H1 (cell line): ENCODE measurements around the gene AMBN.

Experiments
- ATF3 ChIP-seq: IDR thresholded peaks from 2 replicates; pipeline ENCODE4 v1.6.1; 2011; ENCODE audit warnings: low read depth, mild to moderate bottlenecking, low read length; ENCODE audit not compliant: insufficient read depth
- CTCF ChIP-seq, 3 experiments: IDR thresholded peaks; 1 replicate in 2 of 3; 2 replicates in 1 of 3; pipeline versions ENCODE4 v1.5.1 to v1.6.1; 2011; ENCODE audit warnings: low read length in 3 of 3, mild to moderate bottlenecking in 3 of 3, inconsistent platforms in 2 of 3, low read depth in 1 of 3, moderate library complexity in 1 of 3; ENCODE audit not compliant: insufficient read depth in 1 of 3; ENCODE audit errors: control extremely low read depth in 1 of 3
- HDAC6 ChIP-seq: IDR thresholded peaks from one replicate; pipeline ENCODE4 v1.7.1; 2012; ENCODE audit warnings: low read depth, mild to moderate bottlenecking, inconsistent platforms, low read length, moderate library complexity
- RNF2 ChIP-seq: fragments of 200-900, 300-1000 bp; sonication (generic); IDR thresholded peaks from 2 replicates; pipeline ENCODE4 v1.7.1; 2016; ENCODE audit warnings: borderline replicate concordance, low read depth, mild to moderate bottlenecking, antibody characterized with exemption, low read length; ENCODE audit not compliant: poor library complexity, severe bottlenecking; ENCODE audit errors: missing control alignments
- SP1 ChIP-seq: IDR thresholded peaks from 2 replicates; pipeline ENCODE4 v1.6.1; 2011; ENCODE audit warnings: low read depth, low read length

GRCh38 chr4:70577220-70577927, 14.7 kb upstream of the AMBN start:
- no peak for TF ChIP-seq ATF3
- TF ChIP-seq RNF2 = no peak
- no peak for TF ChIP-seq SP1
- TF ChIP-seq HDAC6 = no peak
- TF ChIP-seq CTCF (IDR thresholded peaks at IDR 0.05; ENCODE audit: control extremely low read depth in 1 of 3, insufficient read depth in 1 of 3, low read depth in 1 of 3, low read length in 3 of 3) = no peak
